AG10803 (cell line): ENCODE results near the gene FSIP1.

Source experiments
- DNase-seq: peaks from one replicate; pipeline ENCODE4 v3.0.0; 2010; ENCODE audit warnings: low read depth
- H3K4me3 ChIP-seq: 2 replicates; pipeline ENCODE4 v1.5.1; 2011; ENCODE audit warnings: mild to moderate bottlenecking, low read length, control low read depth
- CTCF ChIP-seq: conservative IDR thresholded peaks from 2 replicates; pipeline ENCODE4 v1.5.1; 2011; ENCODE audit warnings: mild to moderate bottlenecking, low read length, control low read depth, inconsistent platforms

The FSIP1 gene

GRCh38 chr15:39587731-39588530 lies 194.7 kb downstream of the FSIP1 start:
- DNase-seq, result peak; percentile 91
- peak overlapping the region; percentile 87 for H3K4me3 ChIP-seq
- no peak for TF ChIP-seq CTCF

GRCh38 chr15:39587096-39587721 lies 195.4 kb downstream of the FSIP1 start:
- peak overlapping the region; percentile 87 for H3K4me3 ChIP-seq
- DNase-seq, result no peak
- TF ChIP-seq CTCF, result no peak

GRCh38 chr15:39586387-39587095 lies 196.1 kb downstream of the FSIP1 start:
- H3K4me3 ChIP-seq, result peak overlapping the region; percentile 87
- peak; percentile 92 for DNase-seq
- TF ChIP-seq CTCF, result no peak

- peak overlapping the region; percentile 87 for H3K4me3 ChIP-seq
- peak; percentile 82 for DNase-seq
- TF ChIP-seq CTCF, result no peak
These were observed 196.8 kb downstream of the FSIP1 start for GRCh38 chr15:39585871-39586301.

GRCh38 chr15:39585389-39585841 lies 197.2 kb downstream of the FSIP1 start:
- peak; percentile 88 for DNase-seq
- H3K4me3 ChIP-seq, result peak overlapping the region; percentile 87
- TF ChIP-seq CTCF, result no peak

GRCh38 chr15:39584662-39585388 lies 197.8 kb downstream of the FSIP1 start:
- H3K4me3 ChIP-seq, result peak overlapping the region; percentile 87
- TF ChIP-seq CTCF, result no peak
- DNase-seq, result peak; percentile 78
